Measurements from ENCODE around the gene SNX25.

GRCh38 chr4:185293202-185293601, 83.8 kb downstream of the SNX25 start:
- no peak for TF ChIP-seq EZH2 (IDR thresholded peaks at IDR 0.05; ENCODE audit: insufficient read depth, low read length)
- TF ChIP-seq, protein P1, sequence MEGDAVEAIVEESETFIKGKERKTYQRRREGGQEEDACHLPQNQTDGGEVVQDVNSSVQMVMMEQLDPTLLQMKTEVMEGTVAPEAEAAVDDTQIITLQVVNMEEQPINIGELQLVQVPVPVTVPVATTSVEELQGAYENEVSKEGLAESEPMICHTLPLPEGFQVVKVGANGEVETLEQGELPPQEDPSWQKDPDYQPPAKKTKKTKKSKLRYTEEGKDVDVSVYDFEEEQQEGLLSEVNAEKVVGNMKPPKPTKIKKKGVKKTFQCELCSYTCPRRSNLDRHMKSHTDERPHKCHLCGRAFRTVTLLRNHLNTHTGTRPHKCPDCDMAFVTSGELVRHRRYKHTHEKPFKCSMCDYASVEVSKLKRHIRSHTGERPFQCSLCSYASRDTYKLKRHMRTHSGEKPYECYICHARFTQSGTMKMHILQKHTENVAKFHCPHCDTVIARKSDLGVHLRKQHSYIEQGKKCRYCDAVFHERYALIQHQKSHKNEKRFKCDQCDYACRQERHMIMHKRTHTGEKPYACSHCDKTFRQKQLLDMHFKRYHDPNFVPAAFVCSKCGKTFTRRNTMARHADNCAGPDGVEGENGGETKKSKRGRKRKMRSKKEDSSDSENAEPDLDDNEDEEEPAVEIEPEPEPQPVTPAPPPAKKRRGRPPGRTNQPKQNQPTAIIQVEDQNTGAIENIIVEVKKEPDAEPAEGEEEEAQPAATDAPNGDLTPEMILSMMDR (IDR thresholded peaks at IDR 0.05; ENCODE audit: insufficient read depth, low read depth, low read length): no peak
